Esophagus squamous epithelium (tissue), 4 donors: ENCODE measurements around the gene GNLY.

Source experiments
- CTCF ChIP-seq, 6 experiments: fragments of 450-650 bp in 4 of 6; fragments of 200-600 bp in 2 of 6; sonication (generic) in 2 of 6; IDR thresholded peaks; one replicate each; pipeline ENCODE4 v1.5.1; 2016 to 2019; ENCODE audit warnings: antibody characterized with exemption in 6 of 6, mild to moderate bottlenecking in 4 of 6, moderate library complexity in 4 of 6
- POLR2A ChIP-seq, 4 donors: fragments of 450-650 bp; IDR thresholded peaks; one replicate each; pipeline ENCODE4 v1.6.1; 2017; ENCODE audit warnings: antibody characterized with exemption in 4 of 4, mild to moderate bottlenecking in 4 of 4, moderate library complexity in 3 of 4

GRCh38 chr2:85659324-85659981 is 34.7 kb upstream of the GNLY start:
- TF ChIP-seq CTCF (IDR thresholded peaks at IDR 0.05) (no peak), POLR2A (IDR thresholded peaks at IDR 0.05) (no peak)
